ENCODE measurements around the gene ARSI. TPM values are rescaled to one million over a fixed set of nuclear protein-coding genes. Genes with fewer than 3 reads are reported as not detected.
A peak's percentile ranks its signal among the peaks of the same experiment; 100 is the strongest.

The ARSI gene
- polyA plus RNA-seq, 1 of the 3 experiments (the other 2 are of a cell fraction) = 0.20 TPM

- TF ChIP-seq REST (IDR thresholded peaks at IDR 0.05; ENCODE audit: low read depth, low read length) (peak; percentile 78), EZH2phosphoT487 (IDR thresholded peaks at IDR 0.05; ENCODE audit: borderline replicate concordance, low read depth) (no peak), NFIC (IDR thresholded peaks at IDR 0.05; ENCODE audit: borderline replicate concordance) (no peak), TAF1 (IDR thresholded peaks at IDR 0.05; ENCODE audit: borderline replicate concordance, low read depth, low read length) (no peak)
Observed at GRCh38 chr5:150278916-150279315, 23.8 kb downstream of the ARSI start (continued).

DNA sequence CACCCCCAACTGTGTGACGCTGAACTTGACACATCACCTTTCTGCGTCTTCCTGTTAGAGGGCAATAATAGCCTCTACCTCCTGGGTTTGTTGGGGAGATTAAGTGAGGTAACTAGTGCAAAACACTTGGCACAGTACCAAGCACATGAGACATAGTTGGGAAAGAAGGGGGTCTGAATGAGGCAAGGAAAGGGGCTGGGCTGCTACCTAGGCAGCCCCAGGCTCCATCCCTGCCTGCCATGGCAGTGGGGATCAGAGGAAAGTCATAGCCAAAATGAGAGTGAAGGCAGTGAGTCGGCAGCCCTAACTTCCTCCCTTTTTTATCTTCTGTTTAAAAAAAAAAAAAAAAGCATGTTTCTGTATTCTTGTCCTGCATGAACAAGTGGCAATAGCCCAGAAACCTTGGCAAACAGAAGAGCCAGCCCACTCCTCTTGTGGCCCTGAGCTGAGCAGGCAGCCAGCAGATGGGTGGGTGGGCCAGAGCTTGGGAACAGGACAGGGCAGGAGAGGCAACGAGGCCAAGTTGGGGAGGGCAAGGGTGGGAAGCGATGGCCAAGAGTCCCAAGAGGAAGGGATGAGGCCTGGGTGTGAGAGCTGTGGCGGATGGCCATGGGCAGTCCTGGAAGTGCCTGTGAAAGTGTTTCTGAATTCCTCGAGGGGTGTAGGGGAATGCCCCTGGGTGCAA is 24.5 kb downstream of the ARSI start:
- peak overlapping the region; percentile 55; the same call in 1 of the 2 replicates for H3K4me2 ChIP-seq

More for the DNA sequence above, 24.5 kb downstream of the ARSI start:
- ChIA-PET CTCF (interaction anchor here (1.4 to 11.8 kb wide), 2 partner anchors 28 to 71 kb away, joined by 5 to 109 read pairs; no protein-coding TSS in a partner anchor), POLR2A (no interaction called here)
- H3K27me3 ChIP-seq (ENCODE audit: insufficient read depth) = no peaks in the 10 kb centered on the region
- H3K4me1 ChIP-seq (ENCODE audit: control insufficient read depth in 1 of 2, insufficient read depth in 2 of 2, low read depth in 1 of 2, low read length in 1 of 2) = peaks cover 20 to 27% of the 10 kb centered on the region in 2 experiments; a peak in 3 of 4 replicates
- H3K27ac ChIP-seq (ENCODE audit: low read depth in 2 of 2, low read length in 1 of 2) = peak overlapping the region in 1 of 2 experiments; percentile 53; a peak in 2 of 4 replicates
- H3K79me2 ChIP-seq (ENCODE audit: insufficient read depth) = no peaks in the 10 kb centered on the region
- H3K9ac ChIP-seq = no peak overlapping the region
- peaks cover 15% of the 10 kb centered on the region for H3F3A ChIP-seq (replicated peaks; ENCODE audit: insufficient read depth)
- no peaks in the 10 kb centered on the region for H4K20me1 ChIP-seq (ENCODE audit: insufficient read depth)
- DNase-seq = no peak
- H3K36me3 ChIP-seq (replicated peaks in 1 of 2; ENCODE audit: control insufficient read depth in 1 of 2, insufficient read depth in 2 of 2, low read length in 1 of 2) = no peaks in the 10 kb centered on the region
- TF ChIP-seq NRF1 (IDR thresholded peaks at IDR 0.05; ENCODE audit: low read depth, low read length) = no peak
- no peak for TF ChIP-seq GABPA (IDR thresholded peaks at IDR 0.05; ENCODE audit: low read depth)
- TF ChIP-seq RFX5 (IDR thresholded peaks at IDR 0.05; ENCODE audit: low read length) = no peak
- TF ChIP-seq, protein P1, sequence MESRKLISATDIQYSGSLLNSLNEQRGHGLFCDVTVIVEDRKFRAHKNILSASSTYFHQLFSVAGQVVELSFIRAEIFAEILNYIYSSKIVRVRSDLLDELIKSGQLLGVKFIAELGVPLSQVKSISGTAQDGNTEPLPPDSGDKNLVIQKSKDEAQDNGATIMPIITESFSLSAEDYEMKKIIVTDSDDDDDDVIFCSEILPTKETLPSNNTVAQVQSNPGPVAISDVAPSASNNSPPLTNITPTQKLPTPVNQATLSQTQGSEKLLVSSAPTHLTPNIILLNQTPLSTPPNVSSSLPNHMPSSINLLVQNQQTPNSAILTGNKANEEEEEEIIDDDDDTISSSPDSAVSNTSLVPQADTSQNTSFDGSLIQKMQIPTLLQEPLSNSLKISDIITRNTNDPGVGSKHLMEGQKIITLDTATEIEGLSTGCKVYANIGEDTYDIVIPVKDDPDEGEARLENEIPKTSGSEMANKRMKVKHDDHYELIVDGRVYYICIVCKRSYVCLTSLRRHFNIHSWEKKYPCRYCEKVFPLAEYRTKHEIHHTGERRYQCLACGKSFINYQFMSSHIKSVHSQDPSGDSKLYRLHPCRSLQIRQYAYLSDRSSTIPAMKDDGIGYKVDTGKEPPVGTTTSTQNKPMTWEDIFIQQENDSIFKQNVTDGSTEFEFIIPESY (IDR thresholded peaks at IDR 0.05; ENCODE audit: borderline replicate concordance, low read depth) = no peak
- TF ChIP-seq, protein P2, sequence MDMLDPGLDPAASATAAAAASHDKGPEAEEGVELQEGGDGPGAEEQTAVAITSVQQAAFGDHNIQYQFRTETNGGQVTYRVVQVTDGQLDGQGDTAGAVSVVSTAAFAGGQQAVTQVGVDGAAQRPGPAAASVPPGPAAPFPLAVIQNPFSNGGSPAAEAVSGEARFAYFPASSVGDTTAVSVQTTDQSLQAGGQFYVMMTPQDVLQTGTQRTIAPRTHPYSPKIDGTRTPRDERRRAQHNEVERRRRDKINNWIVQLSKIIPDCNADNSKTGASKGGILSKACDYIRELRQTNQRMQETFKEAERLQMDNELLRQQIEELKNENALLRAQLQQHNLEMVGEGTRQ (IDR thresholded peaks at IDR 0.05; ENCODE audit: borderline replicate concordance, low read depth, low read length) = no peak
- TF ChIP-seq EP300 (IDR thresholded peaks at IDR 0.05; ENCODE audit: borderline replicate concordance in 1 of 2, low read depth in 1 of 2, low read length in 1 of 2) = no peak
- no peak for TF ChIP-seq TCF12 (IDR thresholded peaks at IDR 0.05)
- no peaks in the 10 kb centered on the region for H3K9me3 ChIP-seq
- H2AFZ ChIP-seq (ENCODE audit: low read depth) = peak overlapping the region; percentile 81; the same call in 1 of the 2 replicates
- 84% methylated on average over 7 of the region's 7 CpGs for WGBS (ENCODE audit: low lambda C conversion rate)
- no peak overlapping the region for H3K4me3 ChIP-seq (ENCODE audit: low read depth in 2 of 2, low read length in 1 of 2)
- no peaks in the 10 kb centered on the region for H3K9me2 ChIP-seq
